Measurements from ENCODE around the gene FRAT2.

DNA sequence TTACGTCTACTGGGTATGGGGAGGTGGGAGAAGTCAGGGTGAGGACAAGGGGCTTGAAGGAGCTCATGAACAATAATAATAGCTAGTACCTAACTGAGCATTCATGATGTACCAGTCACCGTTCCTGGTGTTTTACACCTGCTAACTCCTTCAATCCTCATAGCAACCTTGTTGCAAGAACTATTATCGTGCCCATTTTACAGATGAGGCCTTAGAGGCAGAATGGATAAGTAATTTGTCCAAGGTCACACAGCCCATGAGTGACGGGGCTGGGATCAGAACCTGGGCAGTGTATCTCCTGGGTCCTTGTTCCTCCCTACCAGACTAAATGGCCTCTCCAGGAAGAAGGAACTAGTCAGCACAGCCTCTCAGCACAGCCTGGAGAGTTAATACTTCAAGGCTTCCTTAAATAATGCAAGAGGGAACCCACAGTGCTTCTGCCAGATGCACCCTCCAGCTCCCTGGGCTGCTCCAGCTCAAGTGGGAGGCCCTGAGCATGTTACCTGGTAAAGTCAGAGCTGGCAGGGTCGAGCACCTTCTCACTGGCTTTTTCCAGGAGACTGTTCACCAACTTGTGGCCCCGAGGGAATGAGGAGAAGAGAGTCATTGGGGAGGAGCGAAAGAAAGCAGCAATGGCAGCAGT lies 37.8 kb upstream of the FRAT2 start:
- TF ChIP-seq POLR2A (IDR thresholded peaks at IDR 0.05), result no peak
- TF ChIP-seq, protein P1, sequence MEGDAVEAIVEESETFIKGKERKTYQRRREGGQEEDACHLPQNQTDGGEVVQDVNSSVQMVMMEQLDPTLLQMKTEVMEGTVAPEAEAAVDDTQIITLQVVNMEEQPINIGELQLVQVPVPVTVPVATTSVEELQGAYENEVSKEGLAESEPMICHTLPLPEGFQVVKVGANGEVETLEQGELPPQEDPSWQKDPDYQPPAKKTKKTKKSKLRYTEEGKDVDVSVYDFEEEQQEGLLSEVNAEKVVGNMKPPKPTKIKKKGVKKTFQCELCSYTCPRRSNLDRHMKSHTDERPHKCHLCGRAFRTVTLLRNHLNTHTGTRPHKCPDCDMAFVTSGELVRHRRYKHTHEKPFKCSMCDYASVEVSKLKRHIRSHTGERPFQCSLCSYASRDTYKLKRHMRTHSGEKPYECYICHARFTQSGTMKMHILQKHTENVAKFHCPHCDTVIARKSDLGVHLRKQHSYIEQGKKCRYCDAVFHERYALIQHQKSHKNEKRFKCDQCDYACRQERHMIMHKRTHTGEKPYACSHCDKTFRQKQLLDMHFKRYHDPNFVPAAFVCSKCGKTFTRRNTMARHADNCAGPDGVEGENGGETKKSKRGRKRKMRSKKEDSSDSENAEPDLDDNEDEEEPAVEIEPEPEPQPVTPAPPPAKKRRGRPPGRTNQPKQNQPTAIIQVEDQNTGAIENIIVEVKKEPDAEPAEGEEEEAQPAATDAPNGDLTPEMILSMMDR (IDR thresholded peaks at IDR 0.05), result no peak
